Activated gamma-delta T cell treated with anti-CD3 and anti-CD28 coated beads, Interleukin-2, amount 50 U/mL, for 16 hours (primary cell): Measurements from ENCODE around the gene PIK3R5.
"Not testable (repeated sequence)": the region's sequence is repeated elsewhere in the genome, so short reads cannot be mapped to it uniquely, and the experiment has no call there.

ENCODE experiments used
- DNase-seq: peaks from one replicate; pipeline ENCODE4 v3.0.0-alpha.2; 2020; ENCODE audit warnings: low read depth

PIK3R5 gene

GRCh38 chr17:8986295-8986694 lies 20.8 kb upstream of the PIK3R5 start:
- DNase-seq: no peak

GRCh38 chr17:8985054-8985701 lies 19.7 kb upstream of the PIK3R5 start:
- no peak for DNase-seq

GRCh38 chr17:8984225-8984624 lies 18.7 kb upstream of the PIK3R5 start:
- DNase-seq: not testable (repeated sequence)

GRCh38 chr17:8981443-8981842 lies 15.9 kb upstream of the PIK3R5 start:
- no peak for DNase-seq

- no peak for DNase-seq
Measured at GRCh38 chr17:8979715-8980114, 14.2 kb upstream of the PIK3R5 start.

- DNase-seq: no peak
Measured at GRCh38 chr17:8976638-8977037, 11.1 kb upstream of the PIK3R5 start.

GRCh38 chr17:8975091-8975725 lies 9.7 kb upstream of the PIK3R5 start:
- DNase-seq: no peak

GRCh38 chr17:8969901-8970300 lies 4.4 kb upstream of the PIK3R5 start:
- no peak for DNase-seq

- DNase-seq: no peak
Measured at GRCh38 chr17:8968503-8968902, 3.0 kb upstream of the PIK3R5 start.

GRCh38 chr17:8967861-8968260 lies 2.4 kb upstream of the PIK3R5 start:
- no peak for DNase-seq

GRCh38 chr17:8966926-8967325 lies 1.4 kb upstream of the PIK3R5 start:
- no peak for DNase-seq

GRCh38 chr17:8964801-8965393 lies 610 bp downstream of the PIK3R5 start:
- no peak for DNase-seq

- DNase-seq: no peak
Measured at GRCh38 chr17:8963647-8964258, 1.8 kb downstream of the PIK3R5 start.

GRCh38 chr17:8963014-8963413 lies 2.5 kb downstream of the PIK3R5 start:
- no peak for DNase-seq

- no peak for DNase-seq
Measured at GRCh38 chr17:8961829-8962228, 3.7 kb downstream of the PIK3R5 start.

- no peak for DNase-seq
Measured at GRCh38 chr17:8960325-8961140, 5.0 kb downstream of the PIK3R5 start.

- DNase-seq: no peak
Measured at GRCh38 chr17:8959312-8959918, 6.1 kb downstream of the PIK3R5 start.

- DNase-seq: no peak
Measured at GRCh38 chr17:8957721-8958120, 7.8 kb downstream of the PIK3R5 start.

- no peak for DNase-seq
Measured at GRCh38 chr17:8956465-8956902, 9.0 kb downstream of the PIK3R5 start.

- DNase-seq: no peak
Measured at GRCh38 chr17:8955021-8955959, 10.2 kb downstream of the PIK3R5 start.

GRCh38 chr17:8954339-8954738 lies 11.2 kb downstream of the PIK3R5 start:
- DNase-seq: peak; percentile 74
